GM12801 (cell line): ENCODE data around the gene FBXL13.

Experiments
- TF ChIP-seq, protein P1 (sequence below): IDR thresholded peaks from one replicate; pipeline ENCODE4 v1.5.1; 2011; ENCODE audit warnings: control low read depth; ENCODE audit not compliant: insufficient read length; ENCODE audit errors: extremely low read depth

Gene FBXL13

GRCh38 chr7:102842284-102842683, 232.3 kb downstream of the FBXL13 start:
- TF ChIP-seq, protein P1, sequence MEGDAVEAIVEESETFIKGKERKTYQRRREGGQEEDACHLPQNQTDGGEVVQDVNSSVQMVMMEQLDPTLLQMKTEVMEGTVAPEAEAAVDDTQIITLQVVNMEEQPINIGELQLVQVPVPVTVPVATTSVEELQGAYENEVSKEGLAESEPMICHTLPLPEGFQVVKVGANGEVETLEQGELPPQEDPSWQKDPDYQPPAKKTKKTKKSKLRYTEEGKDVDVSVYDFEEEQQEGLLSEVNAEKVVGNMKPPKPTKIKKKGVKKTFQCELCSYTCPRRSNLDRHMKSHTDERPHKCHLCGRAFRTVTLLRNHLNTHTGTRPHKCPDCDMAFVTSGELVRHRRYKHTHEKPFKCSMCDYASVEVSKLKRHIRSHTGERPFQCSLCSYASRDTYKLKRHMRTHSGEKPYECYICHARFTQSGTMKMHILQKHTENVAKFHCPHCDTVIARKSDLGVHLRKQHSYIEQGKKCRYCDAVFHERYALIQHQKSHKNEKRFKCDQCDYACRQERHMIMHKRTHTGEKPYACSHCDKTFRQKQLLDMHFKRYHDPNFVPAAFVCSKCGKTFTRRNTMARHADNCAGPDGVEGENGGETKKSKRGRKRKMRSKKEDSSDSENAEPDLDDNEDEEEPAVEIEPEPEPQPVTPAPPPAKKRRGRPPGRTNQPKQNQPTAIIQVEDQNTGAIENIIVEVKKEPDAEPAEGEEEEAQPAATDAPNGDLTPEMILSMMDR, result no peak

DNA sequence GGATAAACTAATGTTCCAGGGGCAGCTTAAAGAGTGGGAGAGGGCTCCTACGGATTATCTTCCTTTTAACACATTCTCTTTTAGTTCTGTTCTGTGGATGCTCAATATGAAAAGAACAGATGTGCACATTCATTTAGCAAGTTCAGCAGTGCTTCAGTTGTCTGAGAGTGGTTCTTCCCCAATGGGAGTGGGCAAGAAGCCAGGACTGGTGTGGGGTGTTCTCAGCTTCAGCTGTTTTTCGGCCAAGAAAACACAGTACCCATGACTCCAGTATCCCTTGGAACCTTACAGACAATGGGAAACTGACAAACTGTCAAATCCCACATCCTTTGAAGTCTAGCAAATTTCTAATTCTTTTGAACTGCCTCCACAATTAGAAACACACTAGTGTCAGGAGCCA, 233.3 kb downstream of the FBXL13 start:
- TF ChIP-seq, protein P1, result no peak

DNA sequence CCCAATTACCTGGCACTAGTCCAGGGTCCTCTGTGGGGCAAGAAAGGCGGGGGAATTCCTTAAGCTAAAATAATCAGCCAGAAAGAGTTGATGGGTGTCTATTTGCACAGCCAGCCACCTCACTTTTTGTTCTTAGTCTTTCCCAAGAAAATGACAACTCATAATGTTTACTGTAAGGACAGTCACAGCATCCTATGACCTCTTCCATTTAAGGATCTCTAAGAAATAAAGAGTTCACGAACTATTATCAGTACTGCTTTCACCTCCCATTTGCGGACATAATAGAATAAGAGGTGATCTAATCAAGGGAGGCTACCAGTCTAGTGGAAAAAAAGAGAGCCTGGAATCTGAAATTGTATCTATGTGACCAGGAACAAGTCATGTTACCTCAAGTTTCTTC, 234.2 kb downstream of the FBXL13 start:
- TF ChIP-seq, protein P1, result no peak

DNA sequence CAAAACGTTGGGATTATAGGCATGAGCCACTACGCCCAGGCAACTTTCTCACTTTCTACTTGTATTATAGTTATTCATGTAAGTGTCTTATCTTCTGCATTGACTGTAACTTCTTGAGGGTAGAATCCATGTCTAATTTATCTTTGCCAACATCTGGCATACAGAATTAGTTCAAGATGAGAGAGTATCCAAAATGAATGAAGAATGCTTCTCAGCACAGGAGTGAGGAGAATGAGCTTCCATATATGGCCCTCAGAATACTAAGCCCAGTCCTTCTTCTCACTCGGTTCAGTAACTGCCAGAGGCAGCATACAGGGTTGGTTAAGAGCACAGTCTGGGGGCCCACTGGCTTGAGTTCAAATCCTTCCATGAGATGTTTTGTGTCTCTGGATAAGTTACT, 236.8 kb downstream of the FBXL13 start:
- TF ChIP-seq, protein P1, result no peak

DNA sequence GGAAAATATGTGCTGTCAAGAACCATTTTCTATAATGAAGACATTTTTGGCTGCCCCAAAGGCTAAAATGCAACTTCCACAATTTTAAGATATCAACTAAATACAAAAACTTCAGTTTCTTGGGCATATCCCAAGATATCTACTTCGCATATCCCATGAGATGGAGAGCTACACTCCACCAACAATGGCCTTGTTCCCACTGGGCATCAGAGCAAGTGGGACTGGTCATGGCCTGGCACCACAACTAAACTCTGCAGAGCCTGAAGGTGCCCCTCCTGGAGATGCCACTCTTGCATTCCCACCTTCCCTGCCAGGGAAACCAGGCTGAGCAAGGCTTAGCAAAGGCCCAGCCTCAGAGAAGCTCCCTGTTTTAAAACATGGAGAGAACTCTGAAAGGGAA, 237.6 kb downstream of the FBXL13 start:
- TF ChIP-seq, protein P1, result no peak

DNA sequence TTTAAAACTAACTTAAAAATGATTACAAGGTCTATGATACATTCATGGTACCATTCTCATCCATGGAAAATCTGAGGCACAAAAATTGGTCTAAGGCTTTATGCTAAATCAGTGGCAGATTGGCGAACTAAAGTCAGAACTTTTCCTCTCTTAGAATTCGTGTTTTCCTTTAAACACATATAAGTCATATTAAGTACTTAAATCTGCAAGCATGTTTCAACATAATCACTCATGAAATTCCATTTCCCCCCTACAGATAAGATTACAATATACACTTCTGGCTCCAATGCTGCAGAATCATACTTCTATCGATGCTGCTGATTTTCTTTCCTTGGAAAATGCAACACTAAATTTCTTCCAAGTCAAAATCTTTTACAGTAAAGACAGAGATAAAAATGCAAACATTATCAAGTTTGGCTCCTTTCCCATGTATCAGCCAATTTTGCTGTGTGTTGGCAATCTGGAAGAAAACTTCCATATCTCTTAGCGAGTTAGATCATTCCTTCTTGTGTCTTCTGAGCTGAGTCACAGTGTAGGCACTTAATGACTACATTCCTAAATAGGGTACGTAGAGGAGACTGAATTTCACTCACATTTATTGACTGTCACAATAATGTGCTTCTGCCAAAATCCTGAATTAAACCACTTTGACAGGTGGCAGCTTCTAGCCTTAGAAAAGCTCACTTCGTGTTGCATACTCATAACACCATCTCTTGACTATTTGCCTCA, 238.2 kb downstream of the FBXL13 start:
- TF ChIP-seq, protein P1, result no peak

- TF ChIP-seq, protein P1, result no peak
Observed at GRCh38 chr7:102834999-102835398, 239.6 kb downstream of the FBXL13 start.
